Inferior parietal cortex (tissue), 1 donor: Measurements from ENCODE around the gene NUDT21.

Source experiments
- DNase-seq: peaks from one replicate; pipeline ENCODE4 v3.0.0-alpha.2; 2016; ENCODE audit errors: extremely low spot score

NUDT21 gene

GRCh38 chr16:56462064-56462796, 11.1 kb upstream of the NUDT21 start:
- DNase-seq, result no peak

- peak; percentile 64 for DNase-seq
Measured at GRCh38 chr16:56460101-56460500, 9.0 kb upstream of the NUDT21 start.

- DNase-seq, result no peak
Measured at GRCh38 chr16:56457927-56458470, 6.9 kb upstream of the NUDT21 start.

GRCh38 chr16:56451753-56452689, 889 bp upstream of the NUDT21 start:
- no peak for DNase-seq

- DNase-seq, result no peak
Measured at GRCh38 chr16:56450275-56450985, 702 bp downstream of the NUDT21 start.

- no peak for DNase-seq
Measured at GRCh38 chr16:56448005-56448404, 3.1 kb downstream of the NUDT21 start.

- DNase-seq, result no peak
Measured at GRCh38 chr16:56447286-56447685, 3.8 kb downstream of the NUDT21 start.

- DNase-seq, result no peak
Measured at GRCh38 chr16:56438038-56438437, 13.1 kb downstream of the NUDT21 start.

- DNase-seq, result no peak
Measured at GRCh38 chr16:56436258-56436657, 14.9 kb downstream of the NUDT21 start.

GRCh38 chr16:56428091-56428490, 23.0 kb downstream of the NUDT21 start:
- no peak for DNase-seq

DNA sequence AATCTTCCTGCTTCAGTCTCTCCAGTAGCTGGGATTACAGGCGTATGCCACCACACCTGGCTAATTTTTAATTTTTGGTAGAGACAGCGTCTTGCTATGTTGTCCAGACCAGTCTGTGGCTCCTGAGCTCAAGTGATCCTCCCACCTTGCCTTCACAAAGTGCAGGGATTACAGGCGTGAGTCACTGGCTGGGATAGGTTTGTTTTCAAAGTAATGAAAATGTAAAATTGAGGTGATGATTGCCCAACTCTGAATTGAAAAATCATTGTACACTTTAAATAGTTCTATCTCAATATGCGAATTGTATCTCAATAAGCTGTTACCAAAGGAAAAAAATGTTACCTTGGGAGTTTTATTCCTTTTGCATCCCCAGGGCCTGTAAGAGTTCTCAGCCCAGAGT, 24.5 kb downstream of the NUDT21 start:
- DNase-seq, result no peak

- DNase-seq, result peak; percentile 61
Measured at GRCh38 chr16:56425439-56425832, 25.7 kb downstream of the NUDT21 start, which contains the start of gene AMFR. TSS of gene AMFR (minus strand) at chr16:56425545. CDS start at chr16:56425327, 218 bp downstream.

- DNase-seq, result no peak
Measured at GRCh38 chr16:56424791-56425438, 26.2 kb downstream of the NUDT21 start.

DNA sequence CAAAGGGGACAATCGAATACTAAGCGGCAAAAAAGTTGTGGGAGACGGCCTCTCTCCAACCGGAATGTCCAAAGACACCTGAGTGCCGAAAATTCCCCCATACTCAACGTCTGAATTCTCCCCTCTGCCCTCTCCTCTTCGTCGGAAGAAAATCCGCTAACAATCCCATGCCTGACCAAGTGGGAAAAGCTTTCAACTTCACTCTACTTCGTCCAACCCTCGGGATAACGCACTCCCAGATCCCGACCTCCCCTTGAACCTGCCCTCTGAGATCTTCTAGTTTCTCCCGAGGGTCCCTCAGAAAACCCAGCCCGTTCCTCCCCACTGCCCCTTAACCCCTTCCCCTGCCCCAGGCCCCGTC, 26.7 kb downstream of the NUDT21 start:
- peak; percentile 22 for DNase-seq

DNA sequence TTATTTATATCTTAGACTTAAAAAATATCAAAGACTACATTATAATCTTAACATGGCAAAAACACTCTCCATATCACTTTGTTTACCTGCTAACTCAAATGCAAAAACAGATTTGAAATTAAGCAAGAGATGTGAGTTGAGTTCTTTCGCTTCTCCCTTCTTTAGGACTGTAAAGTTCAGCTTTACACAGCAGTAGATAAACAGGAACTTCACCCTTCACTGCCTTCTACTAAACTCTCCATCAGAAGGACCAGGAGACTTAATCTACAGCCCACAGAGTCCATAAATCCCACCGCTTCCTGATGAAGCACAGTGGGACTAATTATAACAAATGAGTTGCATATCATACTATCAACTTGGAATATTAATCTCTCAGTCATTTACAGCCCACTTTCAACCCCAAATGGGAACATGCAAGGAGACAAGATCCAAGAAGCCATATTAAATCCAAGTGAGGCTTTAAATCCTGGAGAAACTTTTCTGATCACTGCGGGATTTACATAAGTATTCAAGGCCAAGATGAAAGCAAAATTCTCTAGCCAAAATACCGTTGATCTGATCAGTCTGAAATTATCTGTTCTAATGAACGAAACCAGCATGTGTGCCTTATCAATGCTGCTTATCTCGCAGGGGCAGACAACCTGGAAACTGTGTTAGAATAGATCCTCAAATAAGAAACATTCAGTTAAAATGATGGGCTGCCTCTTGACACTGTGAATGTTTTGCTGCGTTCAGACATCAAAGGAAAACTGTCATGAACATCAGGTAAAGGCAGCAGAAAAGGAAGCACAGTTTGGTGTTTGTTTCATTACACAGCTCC, 27.3 kb downstream of the NUDT21 start:
- no peak for DNase-seq

DNA sequence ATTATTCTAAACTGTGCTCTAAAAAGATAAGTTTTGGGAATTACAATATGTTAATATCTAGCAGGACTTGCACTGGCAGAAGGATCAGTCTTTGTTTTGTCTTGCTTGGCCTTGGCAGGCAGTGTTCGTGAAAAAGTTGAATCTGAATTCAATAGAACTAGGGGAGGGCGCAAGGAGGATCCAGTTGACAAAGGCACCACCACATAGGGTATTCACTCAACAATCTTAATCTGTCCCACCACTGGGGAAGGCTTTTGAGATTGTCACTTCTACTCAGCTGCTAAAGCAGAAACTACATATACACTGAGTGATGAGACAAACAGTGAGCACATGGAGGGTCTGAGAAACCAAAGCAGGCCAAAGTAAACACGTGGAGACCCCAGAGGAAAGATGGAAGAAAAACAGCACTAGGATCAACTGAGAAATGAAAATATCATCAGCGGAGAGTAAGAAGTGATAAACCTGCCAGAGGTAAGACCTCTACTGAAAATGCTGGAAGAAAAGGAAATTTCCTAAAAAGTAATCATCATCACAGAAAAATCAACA, 28.2 kb downstream of the NUDT21 start:
- DNase-seq, result no peak

DNA sequence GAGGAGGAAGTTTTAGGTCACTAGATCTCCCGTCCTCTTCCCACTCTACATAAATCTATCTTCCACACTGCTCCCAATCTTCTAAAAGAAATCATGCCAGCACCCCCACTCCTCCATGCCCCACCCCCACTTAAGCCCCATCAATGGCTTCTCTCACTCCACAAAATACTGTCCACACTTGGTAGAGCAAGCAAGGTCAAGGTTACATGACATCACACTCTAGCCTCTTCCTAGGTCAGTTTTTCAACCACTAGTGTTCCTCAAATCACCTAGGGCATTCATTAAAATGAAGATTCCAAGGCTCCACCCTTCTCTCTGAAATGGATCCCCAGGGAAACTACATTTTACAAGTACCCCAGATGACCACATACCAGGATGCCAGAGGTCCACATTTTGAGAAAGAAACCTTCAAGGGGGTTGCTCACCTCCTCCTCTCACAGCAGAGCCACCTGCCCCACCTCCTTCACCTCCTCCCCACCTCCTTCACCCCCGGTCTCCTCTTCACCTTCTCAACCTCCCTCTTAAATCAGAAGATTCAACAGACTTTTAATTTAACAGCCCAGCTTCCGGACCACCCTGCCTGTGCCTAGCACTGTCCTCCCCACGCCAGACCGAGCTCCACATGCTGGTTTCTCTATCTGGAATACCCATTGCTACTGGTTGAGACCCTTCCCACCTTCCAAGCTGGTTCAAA, 29.0 kb downstream of the NUDT21 start:
- DNase-seq, result no peak

- no peak for DNase-seq
Measured at GRCh38 chr16:56421313-56421712, 29.8 kb downstream of the NUDT21 start.

- no peak for DNase-seq
Measured at GRCh38 chr16:56420613-56421012, 30.5 kb downstream of the NUDT21 start.
